SIG-M5 (cell line): ENCODE results near the gene ACOX2.
"Not testable (repeated sequence)": the region's sequence is repeated elsewhere in the genome, so short reads cannot be mapped to it uniquely, and the experiment has no call there.

ENCODE experiments used
- DNase-seq: peaks from one replicate; lab custom pipeline; 2025; lab: John Stamatoyannopoulos, UW

ACOX2 gene

GRCh38 chr3:58534592-58535494 lies 2.1 kb downstream of the ACOX2 start:
- DNase-seq = no peak

- no peak for DNase-seq
These were observed 4.2 kb downstream of the ACOX2 start for GRCh38 chr3:58532794-58533220.

DNA sequence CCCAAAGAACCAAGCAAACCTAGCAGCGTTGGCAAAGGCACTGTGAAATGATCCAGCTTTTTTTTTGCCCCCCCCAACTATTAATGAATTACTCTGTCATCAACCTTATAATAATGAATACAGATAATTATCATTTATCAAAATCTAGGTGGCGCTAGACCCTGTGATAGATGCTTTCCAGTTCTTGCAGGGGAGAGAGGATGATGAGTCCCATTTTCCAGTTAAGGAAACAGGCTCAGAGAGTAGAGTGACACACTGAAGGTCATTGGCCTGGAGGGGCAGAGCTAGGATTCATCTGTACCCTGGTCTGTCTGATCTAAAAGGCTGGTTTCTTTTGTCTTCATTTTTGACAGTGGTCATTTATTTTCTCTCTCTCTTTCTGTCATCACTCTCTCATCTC lies 5.0 kb downstream of the ACOX2 start:
- no peak for DNase-seq

- no peak for DNase-seq
These were observed 5.4 kb downstream of the ACOX2 start for GRCh38 chr3:58531555-58531954.

- no peak for DNase-seq
These were observed 6.6 kb downstream of the ACOX2 start for GRCh38 chr3:58530354-58530865.

GRCh38 chr3:58529516-58530353 lies 7.3 kb downstream of the ACOX2 start:
- no peak for DNase-seq

GRCh38 chr3:58528629-58529028 lies 8.4 kb downstream of the ACOX2 start:
- no peak for DNase-seq

DNA sequence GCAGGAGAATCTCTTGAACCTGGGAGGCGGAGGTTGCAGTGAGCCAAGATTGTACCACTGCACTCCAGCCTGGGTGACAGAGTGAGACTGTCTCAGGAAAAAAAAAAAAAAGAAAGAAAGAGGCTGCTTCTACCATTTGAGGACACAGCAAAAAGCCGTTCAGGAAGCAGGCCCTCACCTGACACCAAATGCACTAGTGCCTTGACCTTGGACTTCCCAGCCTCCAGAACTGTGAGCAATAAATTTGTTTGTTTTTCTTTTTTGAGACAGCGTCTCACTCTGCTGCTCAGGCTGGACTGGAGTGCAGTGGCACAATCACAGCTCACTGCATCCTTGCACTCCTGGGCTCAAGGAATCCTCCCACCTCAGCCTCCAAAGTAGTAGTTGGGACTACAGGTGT lies 9.6 kb downstream of the ACOX2 start:
- not testable (repeated sequence) for DNase-seq

GRCh38 chr3:58526515-58526957 lies 10.5 kb downstream of the ACOX2 start:
- peak; percentile 65 for DNase-seq

- DNase-seq = no peak
These were observed 12.6 kb downstream of the ACOX2 start for GRCh38 chr3:58524326-58524888.

- DNase-seq = no peak
These were observed 14.1 kb downstream of the ACOX2 start for GRCh38 chr3:58522759-58523425.

- no peak for DNase-seq
These were observed 14.9 kb downstream of the ACOX2 start for GRCh38 chr3:58521917-58522631.

- no peak for DNase-seq
These were observed 15.7 kb downstream of the ACOX2 start for GRCh38 chr3:58521336-58521670.

DNA sequence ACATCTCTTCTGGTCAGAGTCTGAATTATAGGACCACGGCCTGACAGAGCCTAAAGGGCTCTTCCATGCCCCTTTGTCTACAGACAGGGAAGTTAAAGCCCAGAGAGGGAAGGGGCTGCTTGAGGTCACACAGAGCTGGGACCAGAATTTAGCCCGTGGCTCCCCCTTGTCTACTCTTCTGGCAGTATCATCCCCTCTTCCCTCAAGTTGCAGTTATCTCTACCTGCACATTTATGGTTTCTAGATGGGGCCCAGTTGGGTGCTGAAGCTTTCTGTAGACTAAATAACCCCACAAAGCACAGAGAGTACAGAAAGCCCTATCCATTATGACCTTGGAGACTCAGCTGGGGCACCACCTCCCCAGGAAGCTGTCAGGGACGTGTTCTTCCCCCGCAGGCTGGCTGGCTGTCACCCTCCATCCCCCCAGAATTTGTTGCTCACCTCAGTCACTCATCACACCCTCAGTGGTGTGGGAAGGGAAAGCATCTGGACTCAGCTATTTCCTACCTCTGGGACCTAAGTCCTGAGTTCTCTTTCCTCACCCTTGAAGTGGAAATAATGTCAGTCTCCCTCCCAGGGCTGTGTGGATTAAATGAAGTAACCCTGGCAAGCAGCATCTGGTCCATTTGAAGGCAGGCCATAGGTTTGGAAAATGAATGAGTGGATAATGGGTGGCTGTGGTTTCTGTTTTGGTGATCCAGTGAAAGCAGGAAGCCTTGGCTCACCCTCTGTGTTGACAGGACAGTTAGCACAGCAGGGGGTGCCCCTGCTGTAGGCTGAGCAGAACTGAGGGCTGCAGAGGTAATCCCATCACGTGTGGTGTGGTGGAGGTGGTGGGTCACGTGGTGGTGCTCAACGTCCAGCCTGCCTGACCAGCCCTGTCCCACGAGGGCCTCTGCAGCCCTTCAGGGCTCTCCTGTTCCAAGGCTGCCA lies 16.3 kb downstream of the ACOX2 start:
- DNase-seq = no peak

GRCh38 chr3:58519668-58520402 lies 17.2 kb downstream of the ACOX2 start:
- no peak for DNase-seq

GRCh38 chr3:58518291-58518789 lies 18.6 kb downstream of the ACOX2 start:
- DNase-seq = no peak

- DNase-seq = no peak
These were observed 22.6 kb downstream of the ACOX2 start for GRCh38 chr3:58514405-58514804.

DNA sequence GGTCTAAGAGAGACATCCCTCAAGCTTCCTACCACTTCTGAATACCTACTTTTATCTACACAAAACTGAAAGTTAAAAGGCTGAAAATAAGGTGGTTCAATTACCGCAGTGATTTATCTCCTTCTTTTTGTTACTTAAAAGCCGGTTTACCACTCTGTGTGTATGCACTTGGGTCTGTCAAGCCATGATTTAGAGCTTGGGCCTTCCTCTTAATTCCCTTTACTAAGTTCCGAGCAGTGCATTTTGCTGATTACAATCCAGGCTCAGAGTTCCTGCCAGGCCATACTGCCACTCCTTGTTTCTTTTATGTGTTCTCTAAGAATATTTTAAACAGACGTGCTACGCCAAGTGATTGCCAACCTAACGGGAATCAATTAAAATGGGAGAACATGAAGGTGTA lies 28.6 kb downstream of the ACOX2 start:
- DNase-seq = no peak
